GM10248 (cell line): ENCODE data around the gene MDFIC.
A peak's percentile ranks its signal among the peaks of the same experiment; 100 is the strongest.

ENCODE experiments used
- CTCF ChIA-PET: fragments of 300-600 bp; sonication (Branson Sonifier 250); formaldehyde crosslinking; extraction: SDS; loops from one replicate; lab custom pipeline; 2021; ENCODE audit warnings: antibody characterized with exemption; lab: Yijun Ruan, JAX
- POLR2A ChIA-PET: fragments of 350-650 bp; sonication (Branson Sonifier 250); formaldehyde crosslinking; extraction: SDS; loops from one replicate; lab custom pipeline; 2020; ENCODE audit warnings: antibody characterized with exemption; lab: Yijun Ruan, JAX
- DNase-seq: peaks from one replicate; pipeline ENCODE4 v3.0.0; 2012; ENCODE audit errors: extremely low spot score
- CTCF ChIP-seq: IDR thresholded peaks from 2 replicates; pipeline ENCODE4 v1.5.1; 2012; ENCODE audit warnings: mild to moderate bottlenecking, low read depth; ENCODE audit errors: extremely low read depth, missing control alignments, control extremely low read depth

Gene MDFIC

GRCh38 chr7:114923403-114923713 lies 1.5 kb downstream of the MDFIC start:
- DNase-seq = no peak
- CTCF ChIA-PET = interaction anchor here (0.9 to 8.6 kb wide), 7 partner anchors 9 to 61 kb away, joined by 3 to 61 read pairs (median 7); no protein-coding TSS in a partner anchor
- TF ChIP-seq CTCF = no peak
- POLR2A ChIA-PET = no interaction called here

- ChIA-PET CTCF (interaction anchor here (1.2 to 8.6 kb wide), 8 partner anchors 9 to 62 kb away, joined by 3 to 61 read pairs (median 7); no protein-coding TSS in a partner anchor), POLR2A (no interaction called here)
- DNase-seq = no peak
- no peak for TF ChIP-seq CTCF
These were observed 2.3 kb downstream of the MDFIC start for GRCh38 chr7:114924038-114924712.

- TF ChIP-seq CTCF = no peak
- DNase-seq = no peak
- ChIA-PET CTCF (interaction anchor here (0.9 to 8.6 kb wide), 8 partner anchors 7 to 60 kb away, joined by 3 to 61 read pairs (median 6); no protein-coding TSS in a partner anchor), POLR2A (no interaction called here)
These were observed 3.5 kb downstream of the MDFIC start for GRCh38 chr7:114925434-114925833.

- no peak for TF ChIP-seq CTCF
- CTCF ChIA-PET = interaction anchor here (8.6 kb wide), 1 partner anchor 13 kb away, joined by 61 read pairs; no protein-coding TSS in a partner anchor
- POLR2A ChIA-PET = no interaction called here
- DNase-seq = no peak
These were observed 6.2 kb downstream of the MDFIC start for GRCh38 chr7:114928060-114928459.

GRCh38 chr7:114929570-114929969 lies 7.7 kb downstream of the MDFIC start:
- CTCF ChIA-PET = interaction anchor here (1.6 to 8.6 kb wide), 2 partner anchors 11 to 12 kb away, joined by 7 to 61 read pairs; no protein-coding TSS in a partner anchor

GRCh38 chr7:114930107-114930661 lies 8.3 kb downstream of the MDFIC start:
- CTCF ChIA-PET = interaction anchor here (1.6 to 8.6 kb wide), 2 partner anchors 11 to 12 kb away, joined by 7 to 61 read pairs; no protein-coding TSS in a partner anchor
- no peak for DNase-seq
- POLR2A ChIA-PET = no interaction called here
- no peak for TF ChIP-seq CTCF

More at GRCh38 chr7:114929570-114929969, 7.7 kb downstream of the MDFIC start:
- TF ChIP-seq CTCF = peak; percentile 29
- DNase-seq = no peak
- POLR2A ChIA-PET = no interaction called here
